Osteoblast (primary cell): Measurements from ENCODE around the gene DMBX1. TPM values are rescaled to one million over a fixed set of nuclear protein-coding genes. Genes with fewer than 3 reads are reported as not detected.

ENCODE experiments used
- DNase-seq: peaks from one replicate; pipeline ENCODE4 v3.0.0; 2011; ENCODE audit warnings: low spot score, mixed read lengths; ENCODE audit not compliant: insufficient read length; ENCODE audit errors: missing footprints
- H2AFZ ChIP-seq: 2 replicates; pipeline ENCODE4 v1.6.0; 2011; ENCODE audit warnings: mild to moderate bottlenecking, low read length
- H3K27ac ChIP-seq: 2 replicates; pipeline ENCODE4 v1.5.1; 2011; ENCODE audit warnings: mild to moderate bottlenecking, low read depth, low read length, moderate library complexity
- H3K27me3 ChIP-seq: 2 replicates; pipeline ENCODE4 v1.6.0; 2012; ENCODE audit warnings: mild to moderate bottlenecking, control low read depth, inconsistent platforms, low read length, moderate library complexity; ENCODE audit not compliant: insufficient read depth
- H3K36me3 ChIP-seq: 2 replicates; pipeline ENCODE4 v1.5.1; 2011; ENCODE audit warnings: mild to moderate bottlenecking, low read length, control low read depth, moderate library complexity; ENCODE audit not compliant: insufficient read depth
- H3K4me1 ChIP-seq: 2 replicates; pipeline ENCODE4 v1.5.1; 2011; ENCODE audit warnings: mild to moderate bottlenecking, low read length, control low read depth, moderate library complexity; ENCODE audit not compliant: insufficient read depth
- H3K4me2 ChIP-seq: 2 replicates; pipeline ENCODE4 v1.6.0; 2011; ENCODE audit warnings: mild to moderate bottlenecking, low read length; ENCODE audit not compliant: insufficient read depth
- H3K4me3 ChIP-seq: fragments of 200-600 bp; sonication (generic); 3 replicates; pipeline ENCODE4 v1.5.1; 2012; ENCODE audit warnings: mild to moderate bottlenecking, low read length, inconsistent platforms; ENCODE audit not compliant: insufficient read depth
- H3K79me2 ChIP-seq: 2 replicates; pipeline ENCODE4 v1.6.0; 2012; ENCODE audit warnings: mild to moderate bottlenecking, low read length, control low read depth, inconsistent platforms; ENCODE audit not compliant: insufficient read depth
- H3K9me3 ChIP-seq: 2 replicates; pipeline ENCODE4 v1.5.1; 2011; ENCODE audit warnings: low read depth, low read length, control low read depth
- H4K20me1 ChIP-seq: 2 replicates; pipeline ENCODE4 v1.6.0; 2012; ENCODE audit warnings: mild to moderate bottlenecking, low read length, control low read depth; ENCODE audit not compliant: insufficient read depth
- total RNA-seq: library from RNA; depleted of rRNA; stranded (reverse); fragments of >200 nt; gene quantifications from 2 replicates; pipeline ENCODE4 v1.2.3, GENCODE V29; 2012
- TF ChIP-seq, protein P1 (sequence below): IDR thresholded peaks from 2 replicates; pipeline ENCODE4 v1.5.1; 2011; ENCODE audit warnings: mild to moderate bottlenecking, low read depth, low read length, moderate library complexity; ENCODE audit errors: extremely low read depth

The DMBX1 gene
- total RNA-seq, 1 donor: not detected

DNA sequence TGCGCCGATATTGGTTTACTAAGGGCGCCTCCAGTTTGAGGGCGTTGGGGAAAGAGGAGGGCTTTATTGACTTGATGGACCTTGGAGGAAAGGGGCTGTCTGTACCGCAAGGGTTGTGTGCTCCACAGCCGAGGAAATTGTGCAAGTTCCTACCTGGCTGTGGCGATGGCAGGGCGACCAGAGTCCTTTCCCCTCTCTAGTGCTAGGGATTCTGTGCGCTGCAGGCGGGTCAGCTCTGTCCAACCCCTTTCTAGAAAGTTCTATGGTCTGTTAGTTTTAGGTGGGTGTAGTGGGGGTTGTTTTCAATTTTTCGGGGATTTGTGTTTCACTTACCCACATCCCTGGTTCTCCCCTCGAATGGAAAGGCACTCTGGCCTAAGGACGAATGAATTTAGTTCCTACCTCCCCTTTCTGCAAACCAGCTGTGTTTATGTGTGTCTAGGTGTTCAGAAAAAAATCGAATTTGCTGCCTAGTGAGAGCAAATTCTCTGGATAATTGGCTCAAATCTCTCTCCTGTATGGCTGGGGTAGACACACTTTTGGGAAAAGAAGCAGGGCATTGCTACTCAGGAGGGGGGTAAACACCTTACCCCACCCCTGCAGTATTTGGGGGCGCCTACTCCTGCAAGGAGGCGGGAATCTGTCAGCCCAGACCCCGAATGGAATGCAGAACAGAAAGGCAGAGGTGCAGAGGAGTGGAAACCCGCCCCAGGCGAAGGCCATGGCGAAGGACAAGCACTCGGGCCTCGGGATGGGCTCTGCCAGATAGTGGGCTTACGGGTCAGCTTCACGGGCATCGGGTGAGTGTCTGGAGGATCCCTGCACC, 2.0 kb downstream of the DMBX1 start:
- Histone ChIP-seq H3K27ac (no peak overlapping the region), H3K4me3 (no peak overlapping the region), H4K20me1 (peaks cover 6% of the 10 kb centered on the region), H3K79me2 (no peaks in the 10 kb centered on the region), H3K4me2 (no peak overlapping the region), H3K9me3 (no peaks in the 10 kb centered on the region), H3K36me3 (no peaks in the 10 kb centered on the region), H3K27me3 (peaks cover 84% of the 10 kb centered on the region), H2AFZ (no peak overlapping the region), H3K4me1 (peaks cover 2% of the 10 kb centered on the region)
- TF ChIP-seq, protein P1, sequence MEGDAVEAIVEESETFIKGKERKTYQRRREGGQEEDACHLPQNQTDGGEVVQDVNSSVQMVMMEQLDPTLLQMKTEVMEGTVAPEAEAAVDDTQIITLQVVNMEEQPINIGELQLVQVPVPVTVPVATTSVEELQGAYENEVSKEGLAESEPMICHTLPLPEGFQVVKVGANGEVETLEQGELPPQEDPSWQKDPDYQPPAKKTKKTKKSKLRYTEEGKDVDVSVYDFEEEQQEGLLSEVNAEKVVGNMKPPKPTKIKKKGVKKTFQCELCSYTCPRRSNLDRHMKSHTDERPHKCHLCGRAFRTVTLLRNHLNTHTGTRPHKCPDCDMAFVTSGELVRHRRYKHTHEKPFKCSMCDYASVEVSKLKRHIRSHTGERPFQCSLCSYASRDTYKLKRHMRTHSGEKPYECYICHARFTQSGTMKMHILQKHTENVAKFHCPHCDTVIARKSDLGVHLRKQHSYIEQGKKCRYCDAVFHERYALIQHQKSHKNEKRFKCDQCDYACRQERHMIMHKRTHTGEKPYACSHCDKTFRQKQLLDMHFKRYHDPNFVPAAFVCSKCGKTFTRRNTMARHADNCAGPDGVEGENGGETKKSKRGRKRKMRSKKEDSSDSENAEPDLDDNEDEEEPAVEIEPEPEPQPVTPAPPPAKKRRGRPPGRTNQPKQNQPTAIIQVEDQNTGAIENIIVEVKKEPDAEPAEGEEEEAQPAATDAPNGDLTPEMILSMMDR: no peak
- DNase-seq: peak; percentile 83

DNA sequence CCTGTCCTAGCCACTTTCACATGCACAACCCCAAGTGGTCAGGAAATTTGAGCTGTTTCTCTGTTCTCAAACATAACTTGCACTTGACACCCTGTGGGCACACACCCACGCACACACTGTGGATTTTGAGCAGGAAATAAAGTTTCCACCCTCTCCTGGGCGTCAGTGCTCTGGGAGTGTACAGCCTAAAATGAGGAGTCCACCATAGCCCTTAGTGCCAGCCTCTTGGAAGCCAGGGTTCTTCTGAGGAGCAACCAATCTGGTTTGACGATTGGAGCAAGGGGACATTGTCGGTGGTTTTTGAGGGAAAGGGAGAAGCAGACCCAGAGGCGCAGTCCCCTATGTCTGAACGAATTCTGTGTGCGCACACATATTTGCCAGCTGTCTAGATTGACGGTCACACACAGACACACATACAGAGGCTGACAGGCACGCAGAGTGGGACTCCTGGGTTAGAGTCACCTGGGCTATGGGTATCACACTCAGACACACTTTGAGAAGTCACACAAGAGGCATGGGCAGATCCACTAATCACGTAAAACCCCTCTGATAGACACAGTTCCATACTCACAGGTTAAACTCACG, 2.7 kb downstream of the DMBX1 start:
- H3K79me2 ChIP-seq: no peaks in the 10 kb centered on the region
- TF ChIP-seq, protein P1: no peak

DNA sequence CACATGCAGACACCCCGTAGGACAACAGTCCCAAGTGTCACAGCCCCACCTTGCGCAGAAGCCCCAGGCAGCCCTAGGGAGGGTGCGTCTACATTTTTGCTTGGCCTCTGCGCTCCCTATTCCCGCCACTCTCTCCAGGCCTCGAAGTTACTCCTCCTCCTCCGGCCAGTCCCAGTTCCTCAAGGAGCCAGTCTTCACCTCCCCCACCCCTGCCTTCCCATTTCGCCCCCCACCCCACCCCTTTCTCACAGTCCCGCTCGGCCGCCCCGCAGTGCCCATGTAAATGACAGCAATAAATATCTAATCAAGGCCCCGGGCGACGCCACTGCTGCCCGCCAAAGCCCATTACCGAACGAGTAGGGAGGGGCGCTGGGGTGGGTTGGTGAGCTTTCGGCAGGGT, 3.2 kb downstream of the DMBX1 start:
- H3K79me2 ChIP-seq: no peaks in the 10 kb centered on the region
- H4K20me1 ChIP-seq: peaks cover 6% of the 10 kb centered on the region
- peaks cover 2% of the 10 kb centered on the region for H3K4me1 ChIP-seq
- H2AFZ ChIP-seq: no peak overlapping the region
- H3K27ac ChIP-seq: no peak overlapping the region
- H3K4me3 ChIP-seq: no peak overlapping the region
- peak; percentile 62 for DNase-seq
- H3K9me3 ChIP-seq: no peaks in the 10 kb centered on the region
- no peaks in the 10 kb centered on the region for H3K36me3 ChIP-seq
- H3K27me3 ChIP-seq: peaks cover 76% of the 10 kb centered on the region
- H3K4me2 ChIP-seq: no peak overlapping the region
- TF ChIP-seq, protein P1: no peak

More for the DNA sequence above, 2.7 kb downstream of the DMBX1 start:
- peaks cover 81% of the 10 kb centered on the region for H3K27me3 ChIP-seq
- no peak overlapping the region for H3K4me3 ChIP-seq
- DNase-seq: peak; percentile 71
- H3K9me3 ChIP-seq: no peaks in the 10 kb centered on the region
- no peak overlapping the region for H3K4me2 ChIP-seq
- no peaks in the 10 kb centered on the region for H3K36me3 ChIP-seq
- H2AFZ ChIP-seq: no peak overlapping the region
- peaks cover 6% of the 10 kb centered on the region for H4K20me1 ChIP-seq
- peaks cover 2% of the 10 kb centered on the region for H3K4me1 ChIP-seq
- H3K27ac ChIP-seq: no peak overlapping the region

DNA sequence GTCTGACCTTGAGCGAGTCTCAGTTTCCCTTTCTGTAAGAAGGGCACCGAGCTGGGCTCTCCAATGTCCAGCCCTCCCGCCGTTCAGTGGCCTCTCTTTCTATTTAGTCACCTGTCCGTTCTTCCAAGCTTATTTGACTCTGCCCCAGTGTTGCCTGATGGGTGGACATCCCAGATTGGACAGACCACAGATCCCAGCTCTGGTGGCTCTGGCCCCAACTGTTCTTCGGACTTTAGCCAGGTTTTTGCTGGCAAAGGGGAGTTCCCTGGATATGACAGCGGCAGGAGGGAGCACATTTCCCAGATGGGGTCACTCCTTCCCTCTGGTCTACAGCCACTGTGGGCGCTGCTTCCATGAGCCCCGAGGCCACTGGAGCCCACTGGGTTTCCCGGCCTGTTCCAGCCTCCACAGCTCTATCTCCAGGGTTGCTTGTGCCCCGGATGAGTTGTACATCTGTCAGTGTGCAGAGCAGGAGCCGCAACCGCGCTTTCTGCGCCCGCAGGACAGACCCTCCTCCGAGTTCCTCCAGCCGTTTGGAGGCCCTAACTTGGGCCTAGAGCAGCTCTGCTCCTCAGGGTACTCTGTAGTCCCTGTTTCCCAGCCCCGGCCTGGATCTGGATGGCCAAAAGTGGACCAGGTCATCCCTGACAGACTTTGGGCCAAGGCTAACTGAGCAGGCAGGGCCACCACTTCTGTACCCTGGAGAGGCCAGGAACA, 3.8 kb downstream of the DMBX1 start:
- peaks cover 6% of the 10 kb centered on the region for H4K20me1 ChIP-seq
- no peak overlapping the region for H2AFZ ChIP-seq
- no peaks in the 10 kb centered on the region for H3K36me3 ChIP-seq
- TF ChIP-seq, protein P1: no peak
- no peaks in the 10 kb centered on the region for H3K79me2 ChIP-seq
- peaks cover 72% of the 10 kb centered on the region for H3K27me3 ChIP-seq
- DNase-seq: peak; percentile 73
- H3K4me3 ChIP-seq: no peak overlapping the region
- H3K4me2 ChIP-seq: no peak overlapping the region
- no peak overlapping the region for H3K27ac ChIP-seq
- H3K9me3 ChIP-seq: no peaks in the 10 kb centered on the region
- peaks cover 2% of the 10 kb centered on the region for H3K4me1 ChIP-seq
